ENCODE data around the gene LY86.
"Not testable (repeated sequence)": the region's sequence is repeated elsewhere in the genome, so short reads cannot be mapped to it uniquely, and the experiment has no call there.

LY86 gene

DNA sequence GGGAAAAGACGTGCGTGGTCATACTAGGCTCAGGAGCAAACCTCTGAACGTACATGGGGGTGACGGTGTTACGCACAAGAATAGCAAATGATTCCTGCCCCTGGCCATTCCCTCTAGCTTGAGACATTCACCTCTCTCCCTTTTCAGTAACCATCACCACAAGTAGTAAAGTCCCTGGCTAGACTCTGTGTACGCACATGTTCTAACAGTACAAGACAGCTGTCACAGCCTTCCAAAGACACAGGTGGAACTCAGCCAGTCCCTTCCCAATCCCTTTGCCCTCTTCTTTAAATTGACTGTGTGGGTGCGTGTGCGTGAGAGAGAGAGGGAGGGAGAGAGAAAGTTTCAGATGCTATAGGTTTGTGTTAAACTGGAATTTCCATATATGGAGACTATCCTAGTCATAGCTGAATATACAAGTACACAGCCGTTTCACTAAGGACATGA lies 67.3 kb downstream of the LY86 start:
- DNase-seq = no peak

DNA sequence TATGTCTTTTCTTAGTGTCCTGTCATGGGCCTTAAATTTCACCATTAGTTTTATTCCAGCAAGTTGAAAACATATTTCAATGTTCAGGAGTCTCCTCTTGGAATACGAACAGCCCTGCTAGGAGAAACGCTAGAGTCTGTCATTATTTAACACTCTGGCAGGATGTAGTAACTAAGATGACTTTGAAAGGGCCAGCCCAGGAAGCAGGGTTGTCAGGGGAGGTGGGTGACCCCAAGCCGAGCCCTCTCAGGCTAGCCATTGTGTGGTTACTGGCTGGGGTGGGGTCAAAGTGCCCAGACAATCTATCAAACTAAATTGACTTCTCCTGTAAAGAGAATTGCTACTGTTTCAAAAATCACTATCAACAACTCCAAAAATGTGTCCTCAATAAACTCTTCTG lies 67.8 kb downstream of the LY86 start:
- DNase-seq = no peak

DNA sequence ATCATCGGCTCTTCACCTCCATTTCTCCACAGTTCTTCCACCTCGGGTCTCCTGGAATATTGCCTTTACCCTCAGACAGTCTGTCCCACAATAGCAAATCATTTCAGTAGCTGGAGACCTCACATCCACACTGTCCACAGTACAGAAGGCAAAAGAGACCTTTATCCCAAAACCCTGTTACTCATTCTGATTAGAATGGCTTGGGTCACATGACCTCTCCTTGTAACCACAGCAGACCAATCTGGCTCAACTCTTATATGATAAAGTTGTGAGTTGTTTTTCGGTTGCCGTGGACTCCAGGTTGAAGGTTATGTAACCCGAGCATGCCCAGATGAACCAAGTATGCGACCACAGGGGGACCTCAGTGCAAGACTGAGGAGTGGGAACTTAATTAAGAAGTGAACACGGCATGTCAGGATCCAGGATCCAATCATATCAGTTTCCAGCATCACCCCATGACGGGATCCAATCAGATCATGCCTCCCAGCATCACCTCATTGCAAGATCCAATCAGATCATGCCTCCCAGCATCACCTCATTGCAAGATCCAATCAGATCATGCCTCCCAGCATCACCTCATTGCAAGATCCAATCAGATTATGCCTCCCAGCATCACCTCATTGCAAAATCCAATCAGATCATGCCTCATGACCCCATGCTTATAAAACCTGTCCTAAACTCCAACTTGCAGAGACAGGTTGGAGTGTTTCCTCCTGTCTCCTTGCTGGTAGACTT lies 68.7 kb downstream of the LY86 start:
- DNase-seq = no peak

DNA sequence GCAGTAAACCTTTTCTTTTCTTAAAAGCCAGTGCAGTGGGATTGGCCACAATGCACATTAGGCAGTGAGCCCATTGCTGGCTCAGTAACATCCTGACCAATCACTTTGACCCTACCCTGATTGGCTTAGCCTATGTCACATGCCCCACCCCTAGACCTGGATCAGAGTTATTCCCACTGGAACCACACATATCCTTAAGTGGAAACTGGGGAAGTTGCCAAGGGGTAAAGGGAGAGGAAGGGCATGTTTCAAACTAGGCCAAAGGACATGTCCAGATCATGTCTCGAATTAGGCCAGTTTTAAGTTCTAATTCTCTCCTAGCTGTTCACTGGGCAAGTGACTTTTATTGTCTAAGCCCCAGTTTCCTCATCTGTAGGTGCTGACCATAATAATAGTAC lies 69.3 kb downstream of the LY86 start:
- no peak for DNase-seq

DNA sequence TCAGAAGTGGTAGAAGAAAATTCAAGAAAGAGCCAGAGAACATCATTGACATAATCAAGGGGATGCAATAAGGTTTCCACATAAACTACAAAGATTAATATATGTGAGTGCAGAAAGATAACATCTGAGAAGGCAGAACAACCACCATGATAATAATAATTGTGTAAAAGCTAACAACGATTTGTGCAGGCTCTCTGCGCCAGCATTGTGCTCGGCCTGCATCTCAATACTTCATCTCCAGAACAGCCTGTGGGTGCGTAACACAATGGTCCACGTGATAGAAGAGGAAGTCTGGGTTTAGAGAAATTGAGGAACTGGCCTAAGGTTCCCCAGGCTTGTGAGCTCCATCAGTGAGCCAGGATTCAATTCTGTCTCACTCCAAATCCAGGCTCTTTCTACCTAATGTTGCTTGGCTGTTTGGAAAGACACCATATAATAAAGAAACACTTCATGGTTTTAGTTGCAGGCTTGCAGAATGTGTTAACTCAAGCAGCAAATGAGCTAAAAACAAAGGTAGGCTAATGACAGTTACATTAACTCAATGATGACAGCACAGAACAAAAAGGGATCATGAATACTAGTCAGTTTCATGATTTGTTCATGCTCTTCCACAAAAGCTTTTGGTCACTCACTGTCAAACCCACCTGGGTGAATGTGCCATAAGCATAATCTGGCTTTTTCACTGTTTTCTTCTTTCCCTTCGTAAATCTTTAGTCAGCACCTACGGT lies 71.2 kb downstream of the LY86 start:
- no peak for DNase-seq

DNA sequence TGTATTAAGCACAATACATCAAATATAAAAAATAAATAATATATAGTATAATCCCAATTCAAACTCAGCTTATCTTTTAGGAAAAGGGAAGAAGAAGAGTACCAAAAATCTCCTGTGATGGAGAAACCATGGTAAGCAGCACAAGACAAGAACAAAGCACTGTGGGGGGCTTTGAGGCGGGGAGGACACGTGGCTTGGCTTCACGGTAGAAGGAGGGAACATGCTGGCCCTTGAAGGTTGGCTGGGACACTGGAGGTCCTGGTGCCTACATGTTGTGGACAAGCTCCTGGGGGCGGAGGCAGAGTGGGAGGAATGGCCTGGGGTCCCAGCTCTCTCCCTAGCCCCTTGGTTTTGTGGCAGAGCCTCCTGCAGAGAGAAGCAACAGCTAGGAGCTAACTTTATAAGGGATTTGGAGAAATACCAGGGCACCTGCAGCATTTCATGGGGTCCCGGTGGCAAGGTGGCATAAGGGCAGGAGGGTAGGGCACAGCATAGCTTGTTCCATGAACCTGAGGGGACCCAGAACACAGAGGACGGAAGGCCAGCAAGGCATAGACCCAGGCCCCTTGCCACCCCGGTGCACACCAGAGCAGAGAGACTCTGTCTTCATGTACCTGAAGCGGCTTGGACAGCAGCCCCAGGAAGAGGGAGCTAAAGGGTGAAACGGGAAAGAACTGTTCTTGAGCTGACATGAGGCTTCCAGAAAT lies 72.0 kb downstream of the LY86 start:
- DNase-seq = no peak

DNA sequence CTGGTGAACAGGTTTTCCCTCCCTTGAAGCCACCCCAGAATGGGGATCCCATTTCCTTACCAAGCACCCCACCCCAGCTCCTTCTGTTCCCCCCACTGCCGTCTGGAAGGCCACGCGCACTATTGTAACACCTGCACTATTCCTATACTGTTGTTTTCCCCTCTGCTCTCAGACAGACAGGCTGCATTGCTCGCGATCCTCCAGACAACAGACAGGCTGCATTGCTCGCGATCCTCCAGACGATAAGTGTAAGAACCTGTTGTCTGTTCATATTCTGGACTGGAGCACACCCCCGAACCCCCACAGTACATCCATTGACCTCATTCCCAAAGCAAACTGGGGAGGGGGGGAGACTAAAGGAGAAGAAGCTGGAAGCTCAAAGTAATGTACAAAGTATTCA lies 72.7 kb downstream of the LY86 start:
- DNase-seq = peak; percentile 76

DNA sequence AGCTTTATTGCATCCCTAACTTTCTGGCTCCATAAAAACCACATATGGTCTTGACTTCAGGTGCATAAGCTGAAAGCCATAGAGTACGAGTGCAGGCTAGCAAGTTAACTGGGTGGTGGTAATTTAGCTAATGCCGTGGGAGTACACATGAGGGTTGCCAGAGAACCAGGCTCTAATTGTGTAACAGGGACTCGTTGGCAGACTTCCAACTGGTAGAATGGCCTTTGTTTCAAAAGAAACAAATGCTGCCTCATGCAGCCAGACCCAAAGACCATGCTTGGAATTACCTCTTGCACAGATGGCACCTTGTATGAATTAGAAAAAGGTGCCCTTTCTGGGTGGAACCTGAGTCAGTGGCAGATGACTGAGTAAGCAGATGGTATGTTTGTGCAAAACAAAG lies 73.2 kb downstream of the LY86 start:
- peak; percentile 98 for DNase-seq

DNA sequence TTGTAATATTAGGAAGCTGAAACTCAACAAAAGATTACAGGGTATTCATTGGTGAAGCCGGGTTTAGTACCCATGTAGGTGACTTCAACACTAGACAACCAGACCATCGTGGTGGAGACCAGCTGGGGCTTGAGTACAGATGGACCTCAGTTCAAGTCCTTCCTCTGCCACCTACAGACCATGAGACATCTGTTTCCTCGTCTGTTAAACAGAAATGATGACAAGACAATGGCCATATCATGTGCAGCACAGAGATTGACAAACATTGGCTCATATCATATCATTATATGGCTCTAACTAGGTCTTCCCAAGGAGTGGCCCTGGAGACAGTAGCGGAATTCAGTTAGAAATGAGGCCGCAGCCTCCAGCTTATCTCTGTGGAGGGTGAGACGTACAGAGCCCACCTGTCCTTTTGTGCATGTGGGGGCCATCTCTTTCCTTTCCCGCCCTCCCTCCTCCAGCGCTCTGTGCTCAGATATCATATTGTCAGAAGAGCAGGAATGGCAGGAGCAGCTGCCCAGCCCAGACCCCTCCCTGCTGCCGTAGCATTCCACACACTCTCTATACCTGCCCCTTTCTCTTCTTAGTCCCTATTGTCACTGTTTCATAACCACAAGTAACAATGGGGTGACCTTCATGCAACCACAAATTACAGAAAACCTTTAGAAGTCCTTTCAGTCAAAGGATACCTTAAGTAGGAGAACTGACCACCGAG lies 75.1 kb downstream of the LY86 start:
- no peak for DNase-seq

DNA sequence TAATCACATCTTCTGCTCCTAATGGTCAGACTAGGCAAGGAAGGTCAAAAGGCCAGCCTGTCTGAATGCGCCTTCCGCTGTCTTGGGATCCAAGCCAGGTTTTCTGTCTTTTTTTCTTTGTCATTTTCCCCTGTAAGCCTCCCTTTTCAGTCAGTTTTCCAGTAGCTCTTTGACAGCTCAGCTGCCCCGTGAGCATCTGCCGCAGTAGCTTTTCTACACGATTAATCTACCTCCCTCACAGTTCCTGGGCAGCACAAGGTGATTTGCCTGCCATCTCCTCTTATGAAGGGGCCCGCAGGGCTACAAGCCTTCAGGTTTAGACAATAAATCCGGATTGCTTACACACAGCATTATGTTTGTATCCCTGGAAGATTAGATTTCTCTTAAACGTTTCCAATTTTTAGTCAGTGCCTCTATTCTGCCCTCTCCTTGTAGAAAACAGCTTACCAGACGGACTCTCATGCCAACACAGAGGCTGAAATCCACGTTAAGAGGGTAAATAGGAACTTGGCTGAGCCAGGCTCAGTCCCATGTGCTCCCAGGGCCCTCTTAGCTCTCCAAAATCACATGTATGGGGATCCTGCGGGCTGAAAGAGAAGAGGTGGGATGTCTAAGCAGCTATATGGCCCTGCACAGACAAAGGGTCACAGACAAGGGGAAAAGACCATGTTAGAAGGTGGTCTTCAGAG lies 77.2 kb downstream of the LY86 start:
- peak; percentile 41 for DNase-seq

DNA sequence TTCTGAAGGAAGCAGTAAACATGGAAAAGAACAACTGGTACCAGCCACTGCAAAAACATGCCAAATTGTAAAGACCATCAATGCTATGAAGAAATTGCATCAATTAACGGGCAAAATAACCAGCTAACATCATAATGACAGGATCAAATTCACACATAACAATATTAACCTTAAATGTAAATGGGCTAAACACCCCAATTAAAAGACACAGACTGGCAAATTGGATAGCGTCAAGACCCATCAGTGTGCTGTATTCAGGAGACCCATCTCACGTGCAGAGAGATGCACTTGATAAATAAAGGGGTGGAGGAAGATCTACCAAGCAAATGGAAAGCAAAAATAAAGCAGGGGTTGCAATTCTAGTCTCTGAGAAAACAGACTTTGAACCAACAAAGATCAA lies 81.6 kb downstream of the LY86 start:
- not testable (repeated sequence) for DNase-seq

DNA sequence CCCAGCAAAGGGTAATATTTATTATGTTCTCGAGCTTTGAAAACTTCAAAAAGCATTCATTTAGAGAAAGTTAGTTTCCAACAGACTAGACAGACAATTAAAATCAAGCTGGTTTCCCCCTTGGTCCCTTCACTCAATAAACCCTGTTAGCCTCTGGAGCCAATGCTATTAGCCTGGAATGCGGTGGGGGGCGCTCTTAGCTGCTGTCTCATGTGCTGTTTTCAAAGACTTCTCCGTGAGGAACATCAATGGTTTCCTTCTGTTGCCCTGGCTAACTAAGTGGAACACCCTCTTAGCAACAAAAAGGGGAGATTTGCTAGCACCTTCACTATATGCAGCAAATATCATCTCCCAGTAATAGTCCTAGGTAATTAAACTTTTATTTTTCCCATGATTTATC lies 86.4 kb downstream of the LY86 start:
- DNase-seq = no peak

DNA sequence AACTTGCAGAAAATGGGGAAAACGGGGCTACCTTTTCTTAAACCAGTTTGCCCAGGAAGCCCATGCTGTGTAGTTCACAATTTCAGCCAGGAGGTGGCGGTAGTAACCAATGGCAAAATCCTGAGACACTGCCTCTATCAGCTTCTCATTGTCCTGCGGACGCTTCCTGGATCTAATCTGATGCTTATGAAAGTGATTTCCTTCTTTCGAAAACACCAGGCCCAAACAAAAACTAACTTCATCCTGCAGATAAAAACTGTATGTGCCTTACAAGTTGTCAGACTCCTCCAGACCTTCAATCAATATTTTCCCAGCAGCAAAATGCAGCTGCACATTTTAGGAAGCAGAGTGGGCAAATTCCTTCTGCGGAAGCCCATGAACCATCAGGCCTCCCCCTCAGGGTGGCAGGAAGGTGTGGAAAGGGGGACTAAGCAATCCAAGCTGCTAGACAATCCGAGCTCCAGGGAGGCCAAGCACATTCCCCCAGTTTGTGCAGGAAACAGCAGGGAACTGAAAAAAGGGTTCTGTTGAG lies 88.5 kb downstream of the LY86 start:
- peak; percentile 59 for DNase-seq

DNA sequence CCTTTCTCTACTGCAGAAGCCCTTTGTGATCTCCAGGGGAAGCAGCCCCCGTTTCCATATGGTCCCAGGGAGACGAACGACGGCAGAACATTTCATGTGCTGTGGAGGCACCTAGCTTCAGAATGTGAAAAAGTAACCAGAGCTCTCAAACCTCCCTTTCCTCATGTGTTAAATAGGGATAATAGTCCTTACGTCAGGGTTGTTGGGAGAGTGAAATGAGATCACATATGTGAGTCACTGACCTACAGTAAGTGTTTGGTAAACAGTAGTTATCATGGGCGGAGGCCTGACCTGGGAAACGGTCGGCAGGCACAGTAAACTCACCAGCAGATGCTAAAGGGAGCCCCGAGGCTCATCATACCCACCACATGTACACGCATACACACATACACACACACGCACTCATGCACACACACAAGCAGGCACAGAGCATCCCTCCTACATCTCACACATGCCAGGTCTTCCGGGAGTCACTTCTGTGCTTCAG lies 89.7 kb downstream of the LY86 start:
- DNase-seq = no peak

DNA sequence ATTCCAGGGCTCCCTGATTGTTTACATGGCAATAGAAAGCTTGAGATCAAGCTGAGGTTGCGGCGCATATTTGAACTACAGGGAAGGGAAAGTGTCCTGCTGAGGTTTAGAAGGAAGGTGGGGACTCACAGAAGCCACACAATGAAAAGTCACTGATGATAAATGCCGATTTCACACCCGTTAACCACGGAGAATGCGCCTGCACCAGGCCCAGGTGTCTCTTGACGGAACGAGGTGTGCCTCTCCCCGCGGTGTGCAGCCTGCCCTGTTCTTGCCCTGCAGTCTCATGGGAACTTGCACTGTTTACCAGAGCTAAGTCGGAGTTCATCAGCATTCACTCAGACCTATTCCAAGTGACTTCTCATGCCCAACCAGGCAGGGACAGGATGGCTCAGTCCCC lies 90.3 kb downstream of the LY86 start:
- DNase-seq = peak; percentile 50

DNA sequence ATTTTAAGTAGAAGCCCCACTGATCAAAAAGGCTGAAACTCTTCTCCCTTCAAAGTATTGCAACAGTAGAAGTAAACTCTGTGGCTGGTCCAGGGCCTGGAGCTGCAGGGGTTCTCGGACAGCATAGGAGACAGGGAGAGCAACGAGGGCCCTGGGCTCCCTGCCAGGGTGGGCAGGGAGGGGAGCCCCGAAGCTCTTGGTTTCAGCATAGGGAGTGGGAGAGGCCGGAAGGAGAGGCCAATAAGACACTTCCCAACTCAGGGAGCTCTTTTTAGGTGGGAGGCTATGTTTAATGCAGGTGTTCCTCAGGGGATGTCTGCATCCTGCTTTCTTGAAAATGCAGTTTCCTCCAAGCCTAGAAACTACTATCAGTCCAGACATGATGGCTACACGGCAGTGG lies 91.1 kb downstream of the LY86 start:
- DNase-seq = no peak

DNA sequence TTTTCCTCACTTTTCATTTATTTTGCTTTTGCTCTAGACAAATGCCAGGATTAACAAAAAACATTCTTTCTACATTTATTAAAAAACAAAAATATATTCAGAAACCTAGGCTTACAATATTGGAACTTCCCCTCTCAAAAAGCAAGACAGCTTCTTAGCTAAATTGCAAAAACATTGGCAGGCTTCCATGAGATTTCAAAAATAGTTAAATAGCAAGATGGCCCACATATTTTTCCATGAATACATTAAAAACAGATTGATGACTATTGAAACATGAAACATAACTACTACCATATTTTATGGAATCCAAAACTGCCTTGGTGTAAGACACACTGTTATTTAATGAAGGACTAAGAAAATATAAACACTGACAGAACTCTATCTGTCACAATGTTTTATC lies 92.0 kb downstream of the LY86 start:
- DNase-seq = no peak

DNA sequence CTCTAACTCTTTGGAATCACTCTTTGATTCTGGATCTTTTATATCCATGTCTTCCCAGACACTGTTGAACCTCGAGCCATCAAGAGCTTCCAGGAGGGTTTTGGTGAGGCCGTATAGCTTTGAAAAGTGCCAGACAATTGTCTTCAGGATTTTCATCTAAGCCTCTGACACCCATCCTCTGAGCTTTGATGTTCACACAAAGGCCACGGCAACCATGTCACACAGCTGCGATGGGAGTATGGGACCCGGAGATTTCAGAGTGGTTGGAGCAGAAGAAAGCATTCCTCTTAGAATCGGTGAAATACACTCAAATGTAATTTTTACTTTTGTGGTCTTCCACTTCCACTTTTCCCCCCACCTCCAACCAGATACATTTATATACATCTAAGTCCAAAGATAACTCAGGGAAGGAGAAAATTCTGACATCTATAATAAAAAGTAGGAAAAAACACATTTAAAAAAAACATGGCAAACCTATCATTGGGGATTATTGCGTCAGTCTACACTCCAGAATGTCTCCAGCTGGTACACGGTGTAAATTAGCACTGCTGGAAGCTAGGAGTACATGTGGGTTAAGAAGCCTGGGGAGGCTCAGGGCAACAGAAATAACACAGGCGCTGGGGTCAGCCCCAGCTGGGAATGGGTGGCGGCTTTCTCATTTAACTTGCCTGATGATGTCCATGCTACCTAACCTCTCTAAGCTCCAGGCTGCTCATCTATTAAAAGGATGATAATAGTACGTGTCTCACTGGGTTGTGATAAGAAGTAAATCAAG lies 92.7 kb downstream of the LY86 start:
- no peak for DNase-seq

DNA sequence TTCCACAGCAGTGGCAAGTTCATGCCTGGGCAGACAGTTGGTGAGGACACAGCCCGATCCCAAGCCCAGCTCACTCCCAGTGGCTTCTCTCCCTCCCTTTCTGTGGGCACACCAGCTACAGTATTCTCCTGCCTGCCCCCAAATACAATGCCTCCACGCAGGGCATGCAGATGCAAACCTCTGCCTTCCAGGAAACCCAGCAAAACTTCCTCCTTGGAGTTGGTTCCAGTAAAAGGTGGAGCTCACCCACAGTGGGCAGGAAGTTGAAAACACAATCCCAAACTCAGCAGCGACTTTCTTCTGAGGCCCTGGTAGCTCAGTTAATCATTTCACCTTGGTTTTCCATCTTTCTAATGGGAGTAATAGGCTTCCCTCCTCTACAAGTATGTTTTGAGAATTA lies 93.7 kb downstream of the LY86 start:
- no peak for DNase-seq

DNA sequence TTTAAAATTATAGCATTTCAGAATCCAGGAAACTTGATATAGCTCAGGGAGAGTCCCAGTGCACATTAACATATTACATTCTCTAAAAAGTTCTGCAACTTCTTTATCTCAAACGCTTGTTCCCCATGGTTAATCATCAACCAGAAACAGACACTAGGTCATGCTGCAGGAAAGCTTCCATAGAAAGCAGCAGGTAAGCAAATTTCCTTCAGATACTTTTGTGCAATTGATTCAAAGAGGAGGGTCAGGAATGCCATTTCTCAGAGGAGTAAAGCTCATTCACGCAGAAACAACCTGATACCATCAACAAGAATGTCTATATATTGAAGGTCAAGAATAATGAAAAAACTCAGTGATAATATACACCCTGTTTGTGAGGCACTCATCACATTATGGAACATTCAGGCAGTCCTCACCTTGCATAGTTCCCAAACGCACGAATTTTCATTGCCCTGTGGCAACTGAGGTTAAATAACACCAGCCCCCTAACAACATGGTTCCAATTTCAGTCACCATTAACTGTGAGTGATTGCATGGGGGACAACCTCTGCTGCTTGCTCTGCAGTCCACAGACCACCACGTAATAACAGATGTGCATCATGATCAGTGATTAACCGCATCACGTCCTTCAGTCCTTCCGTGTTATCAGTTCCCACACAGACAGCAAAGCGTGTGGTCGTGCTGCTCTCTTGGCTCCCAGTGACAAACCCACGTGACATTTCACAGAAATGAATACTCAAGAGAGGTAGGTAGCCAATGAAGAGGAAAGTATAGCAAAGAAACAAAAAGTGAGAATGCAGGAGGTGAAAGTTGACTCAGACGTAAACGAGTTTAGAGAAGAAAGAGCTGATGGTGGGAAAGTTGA lies 95.7 kb downstream of the LY86 start:
- no peak for DNase-seq
